ENCODE results near the gene E2F8.

DNA sequence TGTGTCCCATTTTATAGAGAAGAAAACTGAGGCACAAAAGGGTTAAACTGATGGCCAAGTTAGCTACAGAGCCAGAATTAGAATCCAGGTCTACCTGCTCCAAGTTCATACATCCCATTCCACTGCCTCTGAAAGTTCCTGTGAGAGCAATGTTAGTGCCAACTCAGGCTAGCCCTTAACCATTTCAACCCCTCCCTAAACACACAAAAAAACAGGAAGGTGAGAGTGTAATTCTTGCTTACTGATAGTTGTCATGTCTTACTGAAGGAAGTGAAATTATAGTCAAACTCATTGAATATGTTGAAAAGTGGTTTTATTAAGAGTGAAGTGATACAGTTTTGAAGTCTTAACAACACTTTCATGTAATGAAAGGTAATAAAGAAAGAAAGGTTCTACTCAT is 2.9 kb upstream of the E2F8 start:
- TF ChIP-seq JUN (IDR thresholded peaks at IDR 0.05; ENCODE audit: borderline replicate concordance, insufficient read depth, insufficient read length, low read depth) (no peak), POLR2AphosphoS5 (IDR thresholded peaks at IDR 0.05; ENCODE audit: insufficient read depth, low read depth, low read length) (no peak)

Measured in endothelial cell of umbilical vein (primary cell).